ENCODE measurements around the gene TUFT1.

DNA sequence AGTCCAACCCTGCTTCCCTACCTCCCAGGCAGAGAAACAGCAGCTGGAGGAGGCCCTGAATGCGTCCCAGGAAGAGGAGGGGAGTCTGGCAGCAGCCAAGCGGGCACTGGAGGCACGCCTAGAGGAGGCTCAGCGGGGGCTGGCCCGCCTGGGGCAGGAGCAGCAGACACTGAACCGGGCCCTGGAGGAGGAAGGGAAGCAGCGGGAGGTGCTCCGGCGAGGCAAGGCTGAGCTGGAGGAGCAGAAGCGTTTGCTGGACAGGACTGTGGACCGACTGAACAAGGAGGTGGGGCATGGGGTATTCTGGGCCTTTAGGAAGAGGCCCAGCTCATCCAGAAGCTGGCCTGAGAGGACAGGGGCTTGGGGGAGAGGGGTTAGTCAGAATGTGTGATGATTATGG lies 9.6 kb upstream of the TUFT1 start:
- no peak for TF ChIP-seq SIN3A (IDR thresholded peaks at IDR 0.05; ENCODE audit: borderline replicate concordance, insufficient read depth, low read length)
- TF ChIP-seq POLR2AphosphoS5 (IDR thresholded peaks at IDR 0.05; ENCODE audit: low read depth, low read length): no peak
- TF ChIP-seq REST (IDR thresholded peaks at IDR 0.05; ENCODE audit: insufficient read depth in 1 of 2, low read depth in 2 of 2, low read length in 2 of 2): no peak
- TF ChIP-seq TAF1 (IDR thresholded peaks at IDR 0.05; ENCODE audit: borderline replicate concordance, insufficient read depth, low read length): no peak
- no peak for TF ChIP-seq FOXP2 (optimal IDR thresholded peaks at IDR 0.05; ENCODE audit: borderline replicate concordance, extremely low read depth, extremely low read length, insufficient read depth)
